Measurements from ENCODE around the gene TBL2. TPM values are rescaled to one million over a fixed set of nuclear protein-coding genes. Genes with fewer than 3 reads are reported as not detected.

Gene TBL2
- total RNA-seq, 4 donors from 2014 or later: 31.9 to 56.3 (median 46.2) TPM

DNA sequence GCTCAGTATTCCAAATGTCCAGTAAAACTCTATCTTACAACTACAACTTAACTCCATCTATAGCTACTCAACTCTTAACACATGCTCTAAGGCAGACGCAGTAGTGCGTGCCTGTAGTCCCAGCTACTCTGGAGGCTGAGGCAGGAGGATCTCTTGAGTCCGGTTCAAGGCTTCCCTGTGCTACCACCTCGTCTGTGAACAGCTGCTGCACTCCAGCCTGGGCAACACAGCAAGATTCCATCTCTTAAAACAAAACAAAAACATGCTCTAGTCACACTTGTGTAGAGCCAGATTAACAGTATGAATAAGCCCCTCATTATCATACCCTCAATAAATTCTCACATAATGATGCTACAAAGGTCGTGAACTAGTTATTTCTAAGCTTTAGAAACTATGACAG lies 59.9 kb downstream of the TBL2 start:
- WGBS, 2 donors (ENCODE audit: low coverage in 1 of 2): 77 to 88% methylated on average over 4 to 5 of the region's 5 CpGs
- intact Hi-C loops (cut with DNase I; ENCODE audit: low total_unique reads): no loop called here
- Histone ChIP-seq H3K27me3 (no peaks in the 10 kb centered on the region), H3K4me1 (peaks cover 10 to 42% (median 30%) of the 10 kb centered on the region in 4 donors), H3K27ac (no peak overlapping the region), H3K9me3 (no peaks in the 10 kb centered on the region), H3K36me3 (peaks cover 0 to 26% (median 7%) of the 10 kb centered on the region in 4 donors), H3K4me3 (no peak overlapping the region)
- TF ChIP-seq POLR2A (IDR thresholded peaks at IDR 0.05) (no peak), POLR2AphosphoS5 (IDR thresholded peaks at IDR 0.05) (no peak), EP300 (IDR thresholded peaks at IDR 0.05; ENCODE audit: low read depth) (no peak)
- TF ChIP-seq, protein P1, sequence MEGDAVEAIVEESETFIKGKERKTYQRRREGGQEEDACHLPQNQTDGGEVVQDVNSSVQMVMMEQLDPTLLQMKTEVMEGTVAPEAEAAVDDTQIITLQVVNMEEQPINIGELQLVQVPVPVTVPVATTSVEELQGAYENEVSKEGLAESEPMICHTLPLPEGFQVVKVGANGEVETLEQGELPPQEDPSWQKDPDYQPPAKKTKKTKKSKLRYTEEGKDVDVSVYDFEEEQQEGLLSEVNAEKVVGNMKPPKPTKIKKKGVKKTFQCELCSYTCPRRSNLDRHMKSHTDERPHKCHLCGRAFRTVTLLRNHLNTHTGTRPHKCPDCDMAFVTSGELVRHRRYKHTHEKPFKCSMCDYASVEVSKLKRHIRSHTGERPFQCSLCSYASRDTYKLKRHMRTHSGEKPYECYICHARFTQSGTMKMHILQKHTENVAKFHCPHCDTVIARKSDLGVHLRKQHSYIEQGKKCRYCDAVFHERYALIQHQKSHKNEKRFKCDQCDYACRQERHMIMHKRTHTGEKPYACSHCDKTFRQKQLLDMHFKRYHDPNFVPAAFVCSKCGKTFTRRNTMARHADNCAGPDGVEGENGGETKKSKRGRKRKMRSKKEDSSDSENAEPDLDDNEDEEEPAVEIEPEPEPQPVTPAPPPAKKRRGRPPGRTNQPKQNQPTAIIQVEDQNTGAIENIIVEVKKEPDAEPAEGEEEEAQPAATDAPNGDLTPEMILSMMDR (IDR thresholded peaks at IDR 0.05): no peak
- in situ Hi-C loops (cut with MboI; ENCODE audit: low pct_ligation_motif_present in 1 of 4, low pct_unique_long_range_greater_than_20kb in 1 of 4, low sequenced_read_pairs in 3 of 4): no loop called here
- DNase-seq: peak; percentile 1

Other genes starting within 250 kb of the TBL2 start
- 1 to 10 TPM in 1 of 4 donors, under 1 TPM in 2, not detected in 1; 0.48 to 2.2 (median 0.82) TPM for gene FZD9, start 144.8 kb downstream of the TBL2 start, total RNA-seq
- 10 to 100 TPM; 28.7 to 48.0 (median 33.7) TPM for gene BAZ1B, start 56.3 kb downstream of the TBL2 start, total RNA-seq
- gene BCL7B, start 20.9 kb downstream of the TBL2 start, total RNA-seq: 10 to 100 TPM; 75.7 to 96.1 (median 86.0) TPM
- gene MLXIPL, start 45.9 kb upstream of the TBL2 start, total RNA-seq: 100 to 1,000 TPM in 1 of 4 donors, 10 to 100 TPM in 3; 17.3 to 106 (median 28.4) TPM
- gene VPS37D, start 89.3 kb upstream of the TBL2 start, total RNA-seq: 1 to 10 TPM in 1 of 4 donors, under 1 TPM in 1, not detected in 2; 0.82 to 3.5 TPM
- 10 to 100 TPM in 1 of 4 donors, 1 to 10 TPM in 3; 1.9 to 26.7 (median 6.8) TPM for gene DNAJC30, start 104.9 kb upstream of the TBL2 start, total RNA-seq
- 10 to 100 TPM; 12.0 to 55.9 (median 30.3) TPM for gene BUD23, start 105.0 kb upstream of the TBL2 start, total RNA-seq
- gene STX1A, start 141.1 kb upstream of the TBL2 start, total RNA-seq: 1 to 10 TPM; 4.1 to 6.0 (median 5.0) TPM
- 100 to 1,000 TPM; 108 to 177 (median 117) TPM for gene ABHD11, start 160.2 kb upstream of the TBL2 start, total RNA-seq
- gene CLDN3, start 191.7 kb upstream of the TBL2 start, total RNA-seq: 1,000 to 10,000 TPM in 3 of 4 donors, 100 to 1,000 TPM in 1; 672 to 1,662 (median 1,512) TPM